GM06990 (cell line): ENCODE measurements around the gene ARL14EPL.
"Not testable (repeated sequence)": the region's sequence is repeated elsewhere in the genome, so short reads cannot be mapped to it uniquely, and the experiment has no call there.

Experiments
- DNase-seq: peaks from one replicate; pipeline ENCODE4 v3.0.0-alpha.2; 2011; ENCODE audit not compliant: insufficient read length; ENCODE audit errors: extremely low read depth
- H3K27me3 ChIP-seq: replicated peaks from 2 replicates; pipeline ENCODE4 v1.6.0; 2011; ENCODE audit warnings: low read length; ENCODE audit not compliant: control insufficient read depth, insufficient read depth
- H3K36me3 ChIP-seq: 2 replicates; pipeline ENCODE4 v1.5.1; 2011; ENCODE audit warnings: low read length; ENCODE audit not compliant: control insufficient read depth, insufficient read depth
- H3K4me3 ChIP-seq: replicated peaks from 2 replicates; pipeline ENCODE4 v1.5.1; 2011; ENCODE audit warnings: low read depth, mild to moderate bottlenecking, control low read depth, low read length
- CTCF ChIP-seq: IDR thresholded peaks from 2 replicates; pipeline ENCODE4 v1.5.1; 2011; ENCODE audit warnings: low read length, control low read depth, mild to moderate bottlenecking, inconsistent platforms; ENCODE audit not compliant: insufficient read depth, poor library complexity, severe bottlenecking

ARL14EPL gene

DNA sequence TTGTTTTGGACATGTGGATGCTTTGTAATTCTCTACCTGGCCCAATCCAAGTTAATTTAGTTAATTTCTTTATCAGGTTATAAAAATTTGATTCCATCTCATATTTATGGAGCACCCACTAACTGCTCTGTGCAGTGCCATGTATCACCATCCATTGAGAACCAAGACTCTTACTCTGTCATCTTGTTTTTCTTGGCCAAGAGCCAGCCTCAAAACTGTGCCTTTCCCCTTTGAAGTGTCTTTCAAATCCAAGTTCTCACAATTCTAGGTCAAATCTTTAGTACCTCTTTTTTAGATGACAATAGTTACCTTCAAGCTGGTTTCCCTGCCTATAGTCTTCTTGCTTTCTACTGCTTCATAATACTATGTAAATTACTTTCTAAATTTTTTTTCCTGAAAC is 55.8 kb downstream of the ARL14EPL start:
- Histone ChIP-seq H3K36me3 (no peaks in the 10 kb centered on the region; the same call in 1 of the 2 replicates), H3K4me3 (no peak overlapping the region), H3K27me3 (no peaks in the 10 kb centered on the region)
- no peak for TF ChIP-seq CTCF
- DNase-seq = no peak

GRCh38 chr5:116090302-116090701 is 58.0 kb downstream of the ARL14EPL start:
- peaks cover 3% of the 10 kb centered on the region for H3K36me3 ChIP-seq
- H3K27me3 ChIP-seq = no peaks in the 10 kb centered on the region
- TF ChIP-seq CTCF = no peak
- H3K4me3 ChIP-seq = no peak overlapping the region
- DNase-seq = no peak

- H3K4me3 ChIP-seq = no peak overlapping the region
- H3K36me3 ChIP-seq = peaks cover 3% of the 10 kb centered on the region
- no peak for DNase-seq
- no peak for TF ChIP-seq CTCF
- H3K27me3 ChIP-seq = no peaks in the 10 kb centered on the region
Observed at GRCh38 chr5:116091416-116091815, 59.1 kb downstream of the ARL14EPL start.

GRCh38 chr5:116097301-116097700 is 65.0 kb downstream of the ARL14EPL start:
- no peak overlapping the region for H3K4me3 ChIP-seq
- peaks cover 3% of the 10 kb centered on the region for H3K36me3 ChIP-seq
- H3K27me3 ChIP-seq = no peaks in the 10 kb centered on the region
- DNase-seq = no peak
- no peak for TF ChIP-seq CTCF

GRCh38 chr5:116098998-116099397 is 66.7 kb downstream of the ARL14EPL start:
- Histone ChIP-seq H3K36me3 (no peaks in the 10 kb centered on the region; the same call in 1 of the 2 replicates), H3K27me3 (no peaks in the 10 kb centered on the region), H3K4me3 (no peak overlapping the region)
- DNase-seq = no peak
- no peak for TF ChIP-seq CTCF

DNA sequence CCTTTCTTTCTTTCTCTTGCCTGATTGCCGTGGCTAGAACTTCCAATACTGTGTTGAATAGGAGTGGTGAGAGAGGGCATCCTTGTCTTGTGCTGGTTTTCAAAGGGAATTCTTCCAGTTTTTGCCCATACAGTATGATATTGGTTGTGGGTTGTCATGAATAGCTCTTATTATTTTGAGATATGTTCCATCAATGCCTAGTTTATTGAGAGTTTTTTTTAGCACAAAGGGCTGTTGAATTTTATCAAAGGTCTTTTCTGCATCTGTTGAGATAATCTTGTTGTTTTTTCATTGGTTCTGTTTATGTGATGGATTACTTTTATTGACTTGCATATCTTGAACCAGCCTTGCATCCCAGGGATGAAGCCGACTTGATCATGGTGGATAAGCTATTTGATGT is 72.7 kb downstream of the ARL14EPL start:
- not testable (repeated sequence) for DNase-seq, H3K4me3 ChIP-seq, H3K27me3 ChIP-seq, H3K36me3 ChIP-seq
